Subcutaneous adipose tissue (tissue), 4 donors: ENCODE measurements around the gene SFT2D3. TPM values are rescaled to one million over a fixed set of nuclear protein-coding genes. Genes with fewer than 3 reads are reported as not detected.

Experiments
- total RNA-seq, 4 donors: library from RNA; depleted of rRNA; stranded (reverse); fragments of >200 nt; gene quantifications; one replicate each; pipeline ENCODE4 v1.1.0, GENCODE V29; 2016
- TF ChIP-seq, protein P1 (sequence below): fragments of 450-650 bp; IDR thresholded peaks from one replicate; pipeline ENCODE4 v1.5.1; 2016; ENCODE audit warnings: low read depth, mild to moderate bottlenecking, control low read depth, antibody characterized with exemption, moderate library complexity

Gene SFT2D3
- total RNA-seq, 4 donors from 2014 or later, result 5.8 to 14.9 (median 8.1) TPM

DNA sequence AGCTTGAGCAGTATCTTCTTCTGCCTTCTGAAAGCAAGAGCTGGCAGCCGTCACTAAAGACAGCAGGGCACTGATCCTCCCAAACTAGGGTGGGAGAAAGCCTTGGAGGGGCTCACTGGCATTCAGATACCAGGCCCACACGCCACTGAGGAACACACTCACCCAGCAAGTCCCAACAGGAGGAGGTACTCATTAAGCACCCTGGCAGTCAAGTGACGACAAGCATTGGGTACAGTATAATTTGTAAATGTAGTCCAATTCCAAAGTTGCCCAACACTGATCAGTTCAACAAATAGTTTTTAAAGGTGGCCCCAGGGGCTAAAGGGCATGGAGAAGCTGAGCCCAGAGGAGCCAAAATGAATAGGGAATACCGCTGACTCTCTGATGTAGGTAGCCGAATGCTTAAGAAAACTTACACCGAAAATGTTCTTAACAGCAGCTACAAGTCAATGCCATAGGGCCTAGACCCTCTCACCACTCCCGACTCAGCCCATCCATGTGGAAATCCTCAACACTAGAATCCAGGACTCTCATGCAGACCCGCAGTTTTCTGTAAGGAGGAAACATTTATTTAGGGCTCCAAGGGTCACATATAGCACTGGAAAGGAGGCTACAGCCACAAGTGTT lies 35.9 kb upstream of the SFT2D3 start:
- TF ChIP-seq, protein P1, sequence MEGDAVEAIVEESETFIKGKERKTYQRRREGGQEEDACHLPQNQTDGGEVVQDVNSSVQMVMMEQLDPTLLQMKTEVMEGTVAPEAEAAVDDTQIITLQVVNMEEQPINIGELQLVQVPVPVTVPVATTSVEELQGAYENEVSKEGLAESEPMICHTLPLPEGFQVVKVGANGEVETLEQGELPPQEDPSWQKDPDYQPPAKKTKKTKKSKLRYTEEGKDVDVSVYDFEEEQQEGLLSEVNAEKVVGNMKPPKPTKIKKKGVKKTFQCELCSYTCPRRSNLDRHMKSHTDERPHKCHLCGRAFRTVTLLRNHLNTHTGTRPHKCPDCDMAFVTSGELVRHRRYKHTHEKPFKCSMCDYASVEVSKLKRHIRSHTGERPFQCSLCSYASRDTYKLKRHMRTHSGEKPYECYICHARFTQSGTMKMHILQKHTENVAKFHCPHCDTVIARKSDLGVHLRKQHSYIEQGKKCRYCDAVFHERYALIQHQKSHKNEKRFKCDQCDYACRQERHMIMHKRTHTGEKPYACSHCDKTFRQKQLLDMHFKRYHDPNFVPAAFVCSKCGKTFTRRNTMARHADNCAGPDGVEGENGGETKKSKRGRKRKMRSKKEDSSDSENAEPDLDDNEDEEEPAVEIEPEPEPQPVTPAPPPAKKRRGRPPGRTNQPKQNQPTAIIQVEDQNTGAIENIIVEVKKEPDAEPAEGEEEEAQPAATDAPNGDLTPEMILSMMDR, result no peak

DNA sequence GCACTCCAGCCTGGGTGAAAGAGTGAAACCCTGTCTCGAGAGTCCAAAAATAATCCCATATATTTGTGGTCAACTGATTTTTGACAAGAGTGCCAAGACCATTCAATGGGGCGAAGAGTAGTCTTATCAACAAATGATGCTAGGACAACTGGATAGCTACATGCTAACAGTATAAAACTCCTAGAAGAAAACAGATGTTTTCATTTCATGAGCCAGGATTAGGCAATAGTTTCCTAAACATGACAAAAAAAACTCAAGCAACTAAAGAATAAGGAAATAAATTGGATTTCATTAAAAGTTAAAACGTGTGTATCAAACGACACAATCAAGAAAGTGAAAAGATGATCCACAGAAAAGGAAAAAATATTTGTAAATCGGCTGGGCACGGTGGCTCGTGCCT lies 32.2 kb upstream of the SFT2D3 start:
- TF ChIP-seq, protein P1, result no peak

DNA sequence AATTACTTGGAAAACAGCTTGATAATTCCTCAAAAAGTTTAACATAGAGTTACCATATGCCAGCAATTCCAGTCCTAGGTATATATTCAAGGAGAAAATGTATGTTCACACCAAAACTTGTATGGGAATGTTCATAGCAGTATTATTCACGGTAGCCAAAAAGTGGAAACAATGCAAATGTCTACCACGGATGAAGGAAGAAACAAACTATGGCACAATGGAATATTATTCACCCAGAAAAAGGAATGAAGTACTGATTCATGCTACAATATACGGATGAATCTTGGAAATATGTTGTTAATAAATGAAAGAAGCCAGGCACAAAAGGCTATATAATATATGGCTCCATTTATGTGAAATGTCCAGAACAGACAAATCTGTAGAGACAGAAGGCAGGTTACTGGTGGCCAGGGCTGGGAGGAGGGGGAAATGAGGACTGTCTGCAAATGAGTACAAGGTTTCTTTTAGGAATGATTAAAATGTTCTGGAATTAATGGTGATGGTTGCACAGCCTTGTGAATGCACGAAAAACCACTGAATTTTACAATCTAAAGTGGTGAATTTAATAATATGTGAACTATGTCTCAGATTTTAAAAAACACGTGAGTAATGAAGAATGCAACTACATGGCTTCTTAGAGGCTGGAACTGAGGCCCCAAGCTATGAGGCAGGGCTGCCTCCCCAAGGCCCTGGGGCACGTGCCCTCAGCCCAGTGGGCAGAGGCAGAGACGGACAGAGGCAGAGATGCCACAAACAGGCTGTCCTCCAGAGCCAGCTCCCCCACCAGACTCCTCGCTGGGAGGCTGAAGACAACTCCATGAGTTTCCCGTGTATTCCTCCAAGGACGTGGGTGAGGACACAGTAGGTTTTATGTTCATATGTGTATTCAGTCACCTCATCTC lies 31.0 kb upstream of the SFT2D3 start:
- TF ChIP-seq, protein P1, result no peak

DNA sequence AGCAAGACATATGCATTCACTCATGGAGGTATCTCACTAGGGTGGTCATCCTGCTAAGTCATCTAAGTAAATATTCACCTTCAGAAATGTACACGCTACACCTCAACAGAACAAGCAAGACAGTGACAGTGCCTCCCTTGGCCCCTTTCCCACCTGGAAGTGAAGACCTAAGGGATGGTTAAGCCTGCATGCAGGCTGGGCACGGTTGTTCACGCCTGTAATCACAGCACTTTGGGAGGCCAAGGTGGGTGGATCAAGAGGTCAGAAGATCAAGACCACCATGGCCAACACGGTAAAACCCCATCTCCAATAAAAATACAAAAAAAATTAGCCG lies 30.4 kb upstream of the SFT2D3 start:
- TF ChIP-seq, protein P1, result no peak

DNA sequence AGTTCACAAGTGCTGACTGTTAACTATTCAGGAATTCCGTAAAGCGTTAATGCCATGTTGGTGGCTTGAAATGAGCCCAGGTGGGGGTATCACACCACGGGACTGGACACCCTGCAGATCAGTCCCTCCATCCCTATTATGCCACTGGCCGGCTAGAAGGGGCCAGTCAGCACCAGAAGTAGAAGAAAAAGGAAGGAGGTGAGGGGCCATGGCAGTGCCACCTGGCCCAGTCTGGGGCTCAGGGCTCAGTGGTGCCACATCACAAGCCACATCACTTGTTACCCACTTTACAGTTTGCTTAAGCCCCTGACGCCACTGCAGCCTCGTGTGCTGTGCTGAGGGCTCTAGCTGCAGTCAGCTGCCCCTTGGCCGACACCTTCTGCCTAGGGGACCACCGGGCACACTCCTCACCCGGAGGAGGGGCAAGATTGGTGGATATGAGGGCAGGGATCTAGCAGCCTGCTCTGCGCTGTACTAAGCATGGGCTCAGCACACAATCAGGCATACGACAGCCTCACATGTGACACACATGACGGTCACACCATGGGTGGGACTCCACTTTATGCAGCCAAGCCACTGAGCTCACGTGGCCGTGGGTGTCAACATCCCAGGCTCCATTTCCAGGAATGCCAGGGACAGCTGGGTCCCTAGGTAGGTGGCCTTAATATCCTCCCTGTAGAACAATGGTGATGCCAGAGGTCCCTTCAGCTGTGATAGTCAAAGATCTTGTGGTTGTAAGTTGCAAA lies 29.6 kb upstream of the SFT2D3 start:
- TF ChIP-seq, protein P1, result no peak

DNA sequence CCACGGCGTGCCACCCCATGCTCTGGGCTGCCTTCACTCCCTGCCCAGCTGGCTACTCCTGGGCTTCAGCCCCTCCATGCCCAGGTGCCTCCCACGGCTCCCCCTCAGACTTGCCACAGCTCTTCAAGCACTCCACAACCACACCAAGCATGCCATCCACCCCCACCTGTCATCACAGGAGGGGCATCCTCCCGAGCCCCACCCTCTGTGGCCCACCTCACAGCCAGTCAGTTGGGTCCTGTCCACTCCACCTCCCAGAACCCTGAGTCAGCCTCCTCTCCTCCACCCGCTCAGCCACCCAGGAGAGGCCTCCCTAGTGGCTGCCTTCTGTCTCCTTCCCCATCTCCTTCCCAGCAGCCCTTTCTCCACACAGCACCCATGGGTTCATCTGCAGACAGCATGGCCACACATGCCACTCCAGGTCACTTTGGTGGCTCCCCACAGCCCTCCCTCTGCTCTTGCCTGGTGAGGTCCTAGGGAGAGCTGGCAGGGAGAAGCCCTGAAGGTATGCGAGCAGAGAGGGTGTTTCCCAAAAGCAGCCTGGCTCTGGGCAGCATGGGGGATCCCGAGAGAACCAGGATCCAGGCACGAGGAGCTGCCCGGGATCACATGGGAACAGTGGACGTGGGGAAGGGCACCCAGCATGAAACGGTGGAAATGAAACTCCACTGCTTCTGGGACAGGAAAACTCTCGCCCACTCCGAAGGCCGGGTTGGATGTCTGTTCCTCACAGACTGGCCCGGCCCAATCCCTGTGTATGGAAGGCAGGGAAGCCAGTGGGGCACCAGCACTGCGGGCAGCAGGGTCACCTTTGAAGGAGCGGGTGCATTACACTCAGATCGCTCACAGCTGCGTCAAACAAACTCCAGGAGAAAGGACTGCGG lies 28.7 kb upstream of the SFT2D3 start:
- TF ChIP-seq, protein P1, result no peak
